ACC112 (cell line): Measurements from ENCODE around the gene DPF3.

Source experiments
- H2AFZ ChIP-seq: fragments of 200-600 bp; sonication (generic); one replicate; pipeline ENCODE4 v1.6.0; 2017; ENCODE audit warnings: antibody characterized with exemption, low read length; ENCODE audit not compliant: unreplicated experiment
- H3K27ac ChIP-seq: fragments of 200-600 bp; sonication (generic); 2 replicates; pipeline ENCODE4 v1.5.1; 2014; ENCODE audit warnings: low read depth, mild to moderate bottlenecking, antibody characterized with exemption, low read length, moderate library complexity
- H3K27me3 ChIP-seq: fragments of 200-600 bp; sonication (generic); 2 replicates; pipeline ENCODE4 v1.6.1; 2014; ENCODE audit warnings: mild to moderate bottlenecking, antibody characterized with exemption, low read length, moderate library complexity, mixed read lengths; ENCODE audit not compliant: insufficient read depth
- H3K36me3 ChIP-seq: fragments of 200-600 bp; sonication (generic); 2 replicates; pipeline ENCODE4 v1.6.1; 2016; ENCODE audit warnings: mild to moderate bottlenecking, antibody characterized with exemption, low read length, moderate library complexity, mixed read lengths; ENCODE audit not compliant: insufficient read depth
- H3K4me1 ChIP-seq: fragments of 200-600 bp; sonication (generic); one replicate; pipeline ENCODE4 v1.6.1; 2016; ENCODE audit warnings: low read length, mixed read lengths; ENCODE audit not compliant: insufficient read depth, unreplicated experiment, control insufficient read depth
- H3K4me3 ChIP-seq: fragments of 200-600 bp; sonication (generic); 2 replicates; pipeline ENCODE4 v1.5.1; 2014; ENCODE audit warnings: mild to moderate bottlenecking, low read depth, low read length
- H3K79me2 ChIP-seq: fragments of 200-600 bp; sonication (generic); one replicate; pipeline ENCODE4 v1.6.0; 2016; ENCODE audit warnings: low read length; ENCODE audit not compliant: control insufficient read depth, unreplicated experiment, insufficient read depth

Gene DPF3

DNA sequence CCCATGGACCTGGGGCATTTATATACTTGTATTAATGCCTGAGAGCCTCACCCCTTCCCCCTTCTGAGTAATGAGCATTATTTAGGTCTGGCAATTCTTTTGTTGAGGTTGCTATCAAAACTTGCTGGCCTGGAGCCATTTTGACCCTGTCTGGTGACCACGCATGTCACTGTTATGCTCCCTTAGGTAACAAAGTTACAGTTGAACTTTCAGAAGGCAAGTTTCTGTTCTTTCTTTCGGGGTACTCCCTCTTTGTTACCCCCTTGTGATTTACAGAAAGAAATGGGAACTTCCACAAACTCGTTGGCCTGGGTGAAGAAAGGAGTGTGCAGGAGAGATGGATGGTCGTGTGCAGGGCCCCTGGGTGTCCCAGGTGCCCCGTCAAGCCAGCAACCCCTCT is 305.4 kb downstream of the DPF3 start:
- H3K4me3 ChIP-seq: no peak overlapping the region
- no peaks in the 10 kb centered on the region for H3K36me3 ChIP-seq
- H3K27me3 ChIP-seq: peaks cover 10% of the 10 kb centered on the region; the same call in 1 of the 2 replicates
- no peak overlapping the region for H3K27ac ChIP-seq
- H3K79me2 ChIP-seq: no peaks in the 10 kb centered on the region
- no peaks in the 10 kb centered on the region for H3K4me1 ChIP-seq
- H2AFZ ChIP-seq: no peak overlapping the region

- no peak overlapping the region for H2AFZ ChIP-seq
- H3K36me3 ChIP-seq: no peaks in the 10 kb centered on the region
- no peak overlapping the region for H3K4me3 ChIP-seq
- H3K79me2 ChIP-seq: no peaks in the 10 kb centered on the region
- no peaks in the 10 kb centered on the region for H3K4me1 ChIP-seq
- H3K27ac ChIP-seq: no peak overlapping the region
- H3K27me3 ChIP-seq: peaks cover 26% of the 10 kb centered on the region; the same call in 1 of the 2 replicates
These were observed 310.3 kb downstream of the DPF3 start for GRCh38 chr14:72583316-72584272.

DNA sequence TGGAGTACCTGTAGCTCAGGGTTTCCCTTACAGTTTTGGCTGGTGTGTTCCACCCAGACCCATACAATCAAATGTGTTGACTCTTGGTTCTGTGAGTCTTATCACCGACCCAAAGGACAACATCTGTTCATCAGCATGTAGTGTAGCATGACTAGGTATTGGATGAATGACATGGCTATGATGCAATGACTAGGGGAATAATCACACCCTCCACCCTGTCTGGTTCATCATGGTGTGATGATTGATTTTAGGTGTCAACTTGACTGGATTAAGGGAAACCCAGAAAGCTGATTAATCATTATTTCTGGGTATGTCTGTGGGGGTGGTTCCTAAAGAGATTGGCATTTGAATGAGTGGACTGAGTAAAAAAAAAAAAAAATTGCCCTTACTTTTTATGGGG is 311.3 kb downstream of the DPF3 start:
- H3K27ac ChIP-seq: no peak overlapping the region
- H3K4me3 ChIP-seq: no peak overlapping the region
- no peak overlapping the region for H2AFZ ChIP-seq
- no peaks in the 10 kb centered on the region for H3K4me1 ChIP-seq
- peaks cover 36% of the 10 kb centered on the region for H3K27me3 ChIP-seq
- no peaks in the 10 kb centered on the region for H3K36me3 ChIP-seq
- H3K79me2 ChIP-seq: no peaks in the 10 kb centered on the region

GRCh38 chr14:72578514-72578913 is 315.4 kb downstream of the DPF3 start:
- H3K79me2 ChIP-seq: no peaks in the 10 kb centered on the region
- no peak overlapping the region for H3K4me3 ChIP-seq
- no peaks in the 10 kb centered on the region for H3K36me3 ChIP-seq
- H3K4me1 ChIP-seq: no peaks in the 10 kb centered on the region
- H3K27ac ChIP-seq: no peak overlapping the region
- no peak overlapping the region for H2AFZ ChIP-seq
- H3K27me3 ChIP-seq: peaks cover 35% of the 10 kb centered on the region

- H3K4me1 ChIP-seq: no peaks in the 10 kb centered on the region
- peaks cover 35% of the 10 kb centered on the region for H3K27me3 ChIP-seq
- H3K79me2 ChIP-seq: no peaks in the 10 kb centered on the region
- no peaks in the 10 kb centered on the region for H3K36me3 ChIP-seq
- no peak overlapping the region for H3K4me3 ChIP-seq
- no peak overlapping the region for H3K27ac ChIP-seq
- H2AFZ ChIP-seq: no peak overlapping the region
These were observed 316.4 kb downstream of the DPF3 start for GRCh38 chr14:72577521-72577920.

DNA sequence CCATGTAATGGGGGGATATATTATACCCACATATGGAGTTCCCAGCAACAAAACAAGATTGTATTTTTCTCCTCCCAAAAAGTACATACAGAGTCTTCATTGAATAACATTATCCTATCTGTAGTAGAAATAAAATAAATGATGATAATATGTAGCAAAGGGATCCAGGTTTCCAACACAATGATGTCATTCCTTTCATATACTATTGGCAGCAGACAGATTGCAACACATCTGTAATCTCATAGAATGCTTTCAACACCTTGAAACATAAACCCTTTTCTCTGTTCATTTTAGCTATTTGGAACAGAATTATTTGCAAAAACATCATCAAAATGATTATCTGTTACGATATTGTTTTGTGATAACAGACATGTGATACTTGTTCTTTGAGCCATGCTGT is 317.6 kb downstream of the DPF3 start:
- Histone ChIP-seq H3K4me1 (no peaks in the 10 kb centered on the region), H3K4me3 (no peak overlapping the region), H2AFZ (no peak overlapping the region), H3K36me3 (no peaks in the 10 kb centered on the region), H3K79me2 (no peaks in the 10 kb centered on the region), H3K27ac (no peak overlapping the region), H3K27me3 (peaks cover 35% of the 10 kb centered on the region)

GRCh38 chr14:72574715-72575114 is 319.2 kb downstream of the DPF3 start:
- Histone ChIP-seq H3K36me3 (no peaks in the 10 kb centered on the region), H2AFZ (no peak overlapping the region)

GRCh38 chr14:72573725-72574417 is 320.0 kb downstream of the DPF3 start:
- peaks cover 27% of the 10 kb centered on the region for H3K27me3 ChIP-seq
- no peaks in the 10 kb centered on the region for H3K36me3 ChIP-seq
- H3K4me1 ChIP-seq: no peaks in the 10 kb centered on the region
- H2AFZ ChIP-seq: no peak overlapping the region
- no peak overlapping the region for H3K4me3 ChIP-seq
- no peaks in the 10 kb centered on the region for H3K79me2 ChIP-seq
- no peak overlapping the region for H3K27ac ChIP-seq

More at GRCh38 chr14:72574715-72575114, 319.2 kb downstream of the DPF3 start:
- Histone ChIP-seq H3K27me3 (peaks cover 29% of the 10 kb centered on the region), H3K27ac (no peak overlapping the region), H3K4me1 (no peaks in the 10 kb centered on the region), H3K4me3 (no peak overlapping the region), H3K79me2 (no peaks in the 10 kb centered on the region)
